Measurements from ENCODE around the gene PIGS.
"Not testable (repeated sequence)": the region's sequence is repeated elsewhere in the genome, so short reads cannot be mapped to it uniquely, and the experiment has no call there.

The PIGS gene

GRCh38 chr17:28578246-28579195 is 7.2 kb upstream of the PIGS start:
- DNase-seq (ENCODE audit: low read depth), result no peak

DNA sequence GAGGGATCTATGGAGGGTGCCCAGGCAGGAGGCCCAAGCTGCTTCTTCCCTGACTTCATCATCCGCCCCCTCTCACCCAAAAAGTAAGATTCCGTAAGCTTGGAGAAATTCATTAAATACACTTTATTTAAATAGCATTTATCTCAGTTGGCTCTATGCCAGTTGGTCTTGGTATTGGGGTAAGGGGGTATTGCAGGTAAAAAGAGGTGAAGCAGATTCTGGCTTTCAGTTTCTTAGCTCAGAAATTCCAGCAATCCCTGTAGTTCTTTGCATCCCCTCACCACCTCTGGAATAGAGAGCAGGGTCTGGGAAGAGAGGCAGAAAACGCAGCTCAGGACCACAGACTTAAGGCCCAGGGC is 6.1 kb upstream of the PIGS start:
- no peak for DNase-seq (ENCODE audit: low read depth)

DNA sequence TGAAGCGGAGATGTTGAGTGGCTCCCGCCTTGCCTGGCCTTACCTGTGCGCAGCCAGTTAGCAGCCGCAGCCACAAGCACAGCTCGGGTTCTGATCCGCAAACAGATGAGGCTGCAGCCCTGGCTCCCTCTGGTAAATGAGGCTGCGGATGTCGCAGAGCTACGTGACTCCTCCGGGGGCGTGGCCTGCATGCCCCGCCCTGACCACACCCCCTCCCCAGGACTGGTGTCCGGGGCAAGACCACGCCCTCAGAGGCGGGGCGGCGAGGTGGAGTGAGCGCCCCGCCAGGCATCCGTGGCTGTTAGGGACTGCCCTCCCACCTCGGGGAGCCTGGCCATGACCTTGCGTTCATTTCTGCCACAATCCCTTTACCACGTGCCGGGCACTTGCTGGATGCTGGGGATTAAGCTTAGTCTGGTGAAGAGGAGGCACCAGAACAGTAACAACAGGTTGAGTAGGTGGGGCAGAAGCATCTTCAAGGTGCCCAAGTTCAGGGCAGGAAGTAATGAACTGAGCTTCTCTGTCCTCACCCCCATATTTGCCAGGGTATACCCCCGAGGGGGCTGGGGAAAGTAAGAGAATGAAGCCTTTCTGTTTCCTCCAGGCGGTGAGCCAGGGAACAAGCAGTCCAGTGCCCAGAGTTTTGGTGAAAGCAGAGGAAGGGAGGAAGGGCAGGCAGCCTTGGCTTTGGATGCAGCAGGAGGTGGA is 5.6 kb upstream of the PIGS start, which contains the start of gene ALDOC:
Gene ALDOC (minus strand): TSS at position 138 of the 708 bp plus-strand sequence. CDS start 1,363 bp downstream, outside the sequence.
- DNase-seq (ENCODE audit: low read depth), result peak; percentile 98

DNA sequence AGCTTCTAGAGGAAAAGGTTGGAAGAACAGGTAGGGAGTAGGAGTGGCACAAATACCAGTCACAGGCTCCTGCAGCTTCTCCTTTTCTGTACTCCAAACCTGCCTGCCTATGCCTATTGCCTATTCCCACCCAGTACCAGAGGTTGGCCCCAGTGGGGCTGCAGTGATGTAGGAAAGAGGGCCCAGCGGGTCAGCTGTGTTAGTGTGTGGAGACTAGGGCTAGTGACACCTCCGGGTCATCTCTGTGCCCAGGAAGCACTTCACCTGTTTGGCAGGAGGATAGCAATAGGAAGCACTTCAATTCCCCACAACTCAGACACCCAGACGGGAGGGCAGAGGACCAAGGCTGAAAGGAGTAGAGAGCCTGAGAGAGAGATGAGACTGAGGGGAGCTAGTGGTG is 4.7 kb upstream of the PIGS start:
- DNase-seq (ENCODE audit: low read depth), result not testable (repeated sequence)

GRCh38 chr17:28575126-28575795 is 3.9 kb upstream of the PIGS start:
- no peak for DNase-seq (ENCODE audit: low read depth)

DNA sequence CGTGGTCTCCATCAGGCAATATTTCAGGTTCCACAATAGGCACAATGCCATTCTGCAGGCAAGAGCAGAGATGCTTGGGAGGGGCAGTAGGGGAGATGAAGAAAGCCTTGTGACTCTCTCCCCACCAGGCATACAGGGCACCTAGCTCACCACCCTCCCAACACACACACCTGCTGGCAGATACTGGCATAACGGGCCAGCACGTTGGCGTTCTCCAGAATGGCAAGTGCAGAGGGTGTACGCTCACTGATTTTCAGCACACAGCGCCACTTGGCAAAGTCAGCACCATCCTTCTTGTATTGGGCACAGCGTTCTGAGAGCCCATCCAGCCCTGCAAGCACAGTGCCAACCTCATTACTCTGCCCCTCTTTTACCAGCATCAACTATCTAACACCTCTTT is 3.2 kb upstream of the PIGS start:
- DNase-seq (ENCODE audit: low read depth), result no peak

DNA sequence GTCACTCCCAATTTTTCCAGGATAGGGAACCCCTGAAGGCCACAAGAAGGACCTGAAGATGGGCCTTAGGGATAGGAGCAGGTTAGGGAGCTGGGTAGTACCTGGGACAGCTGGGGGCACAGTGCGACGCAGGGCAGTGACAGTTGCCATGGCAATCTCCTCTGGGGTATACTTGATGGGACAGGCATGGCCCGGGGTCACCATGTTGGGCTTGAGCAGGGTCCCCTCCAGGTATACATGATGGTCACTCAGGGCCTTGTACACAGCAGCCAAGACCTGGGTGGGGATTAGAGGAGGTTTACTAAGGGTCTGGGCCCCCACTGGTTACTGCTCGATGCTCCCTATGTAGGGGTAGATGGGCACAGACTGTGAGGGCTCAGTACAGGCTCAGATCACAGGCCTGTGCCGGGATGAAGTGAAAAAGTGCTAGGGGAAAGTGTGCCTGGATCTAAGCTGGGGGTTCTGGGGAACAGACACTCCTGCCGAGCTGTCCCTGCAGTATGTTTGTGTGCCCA is 2.7 kb upstream of the PIGS start:
- no peak for DNase-seq (ENCODE audit: low read depth)

GRCh38 chr17:28573521-28573920 is 2.2 kb upstream of the PIGS start:
- no peak for DNase-seq (ENCODE audit: low read depth)

- no peak for DNase-seq (ENCODE audit: low read depth)
Measured at GRCh38 chr17:28573040-28573380, 1.7 kb upstream of the PIGS start.

- no peak for DNase-seq (ENCODE audit: low read depth)
Measured at GRCh38 chr17:28572259-28573039, 1.1 kb upstream of the PIGS start.

DNA sequence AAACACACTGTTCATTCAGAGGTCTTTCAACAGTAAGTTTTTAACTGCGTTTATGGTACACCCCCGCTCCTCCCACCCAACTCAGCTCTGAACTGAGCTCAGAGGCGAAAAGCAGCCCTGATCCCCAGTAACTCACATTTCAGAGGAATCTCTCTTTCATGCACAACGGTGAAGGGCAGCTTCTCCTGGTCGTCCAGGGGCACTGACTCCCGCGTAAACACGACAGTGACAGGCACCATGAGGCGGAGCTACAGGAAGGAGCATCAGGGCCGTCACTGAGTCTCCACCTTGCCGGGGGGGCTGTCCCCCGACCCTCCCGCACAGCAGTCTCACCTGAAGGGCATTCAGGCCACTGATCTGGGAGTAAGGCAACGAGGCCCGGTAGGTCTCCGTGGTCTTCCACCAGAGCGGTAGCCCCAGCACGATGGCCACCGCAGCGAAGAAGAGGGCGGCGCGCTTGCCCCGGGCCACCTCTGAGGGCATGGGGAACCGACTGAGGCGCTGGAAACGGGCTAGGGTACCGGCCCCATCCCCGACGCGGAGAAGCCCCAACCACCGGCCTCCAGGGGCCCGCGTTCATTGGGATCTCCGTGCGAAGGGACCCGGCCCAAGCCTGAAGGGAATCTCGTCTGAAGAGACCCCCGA is 486 bp downstream of the PIGS start:
- DNase-seq (ENCODE audit: low read depth), result no peak

GRCh38 chr17:28569446-28569845 is 1.9 kb downstream of the PIGS start:
- DNase-seq (ENCODE audit: low read depth), result no peak

DNA sequence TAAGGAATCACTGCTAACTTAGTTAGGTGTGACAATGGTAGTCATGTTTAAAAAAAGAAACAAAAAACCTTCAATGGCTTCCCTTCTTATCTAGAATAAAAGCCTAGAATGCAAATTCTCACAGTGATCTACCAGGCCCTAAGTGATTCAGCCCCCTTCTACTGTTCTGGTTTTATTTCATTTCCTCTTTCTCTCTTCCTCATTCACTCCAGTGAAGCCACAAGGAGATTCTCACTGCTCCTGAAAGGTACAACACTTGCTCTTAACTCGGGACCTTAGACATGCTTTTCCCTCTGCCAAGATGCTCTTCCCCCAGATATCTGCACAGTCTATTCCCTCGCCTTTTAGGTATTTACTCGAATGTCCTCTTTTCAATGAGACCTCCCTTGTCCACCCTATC is 3.7 kb downstream of the PIGS start:
- no peak for DNase-seq (ENCODE audit: low read depth)

DNA sequence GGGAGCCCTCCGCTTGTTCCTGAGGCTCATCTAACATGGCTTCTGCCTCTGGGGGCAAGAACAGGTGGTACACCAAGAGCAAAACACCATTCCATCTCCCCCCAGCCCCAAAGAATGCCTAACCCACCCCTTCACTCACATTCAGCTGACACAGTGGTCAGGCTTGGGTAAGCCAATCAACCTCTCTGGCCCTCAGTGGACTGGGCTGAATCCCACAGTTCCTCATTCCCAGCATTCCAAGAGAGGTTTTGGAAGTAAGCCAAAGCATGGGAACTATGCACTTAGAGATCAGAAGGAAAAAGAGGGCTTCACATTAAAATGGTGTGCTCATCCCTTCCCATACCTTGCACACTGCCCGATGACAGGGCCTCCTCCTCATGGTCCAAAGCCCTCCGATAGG is 7.8 kb downstream of the PIGS start:
- no peak for DNase-seq (ENCODE audit: low read depth)

GRCh38 chr17:28555022-28555421 is 16.3 kb downstream of the PIGS start:
- DNase-seq (ENCODE audit: low read depth), result no peak

GRCh38 chr17:28554565-28554964 is 16.8 kb downstream of the PIGS start:
- DNase-seq (ENCODE audit: low read depth), result no peak

DNA sequence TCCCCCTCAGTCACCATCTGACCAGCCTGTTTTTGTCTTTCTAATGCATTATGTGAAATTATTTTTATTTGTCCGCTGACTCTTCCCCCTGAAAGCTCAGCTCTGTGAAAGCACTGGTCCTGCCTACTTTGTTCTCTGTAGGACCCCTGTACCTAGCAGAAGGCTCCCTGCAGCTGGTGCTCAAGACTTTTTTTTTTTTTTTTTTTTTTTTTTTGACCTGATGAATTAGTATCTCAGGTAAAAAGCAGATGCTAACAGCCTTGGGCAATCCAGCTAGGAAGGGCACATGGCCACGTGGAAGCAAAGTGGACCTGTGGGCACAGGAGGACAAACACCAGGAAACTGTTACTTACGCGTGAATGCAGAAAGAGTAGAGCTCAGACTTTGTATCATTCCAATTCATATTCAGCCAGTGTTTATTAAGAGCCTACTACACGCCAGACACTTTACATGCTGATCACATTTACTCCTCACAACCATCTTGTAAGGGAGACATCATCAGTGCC is 18.3 kb downstream of the PIGS start:
- DNase-seq (ENCODE audit: low read depth), result no peak

- DNase-seq (ENCODE audit: low read depth), result peak; percentile 60
Measured at GRCh38 chr17:28552176-28552999, 18.9 kb downstream of the PIGS start, which contains the start of gene UNC119. UNC119 (minus strand) TSS chr17:28552624; CDS start chr17:28552557, 67 bp downstream.

- no peak for DNase-seq (ENCODE audit: low read depth)
Measured at GRCh38 chr17:28551421-28552175, 19.7 kb downstream of the PIGS start.
